GM23338 (cell line): ENCODE measurements around the gene DNAH9. TPM values are rescaled to one million over a fixed set of nuclear protein-coding genes. Genes with fewer than 3 reads are reported as not detected.

Source experiments
- ATAC-seq: fragments of 200-7000 bp; cut with Tn5 transposase; 3 replicates; pipeline ENCODE4 v1.9.1; 2020
- DNase-seq: peaks from one replicate; pipeline ENCODE4 v3.0.0-alpha.2; 2015; ENCODE audit warnings: low spot score
- H2AFZ ChIP-seq: fragments of 200-600 bp; sonication (generic); 2 replicates; pipeline ENCODE4 v1.8.0; 2016; ENCODE audit warnings: antibody characterized with exemption, mild to moderate bottlenecking, moderate library complexity
- H3F3A ChIP-seq: fragments of 200-600 bp; sonication (generic); replicated peaks from 2 replicates; pipeline ENCODE4 v1.8.0; 2017; ENCODE audit warnings: antibody characterized with exemption, mixed run types, low read depth
- H3K27ac ChIP-seq: fragments of 200-600 bp; sonication (generic); 2 replicates; pipeline ENCODE4 v1.6.1; 2016; ENCODE audit warnings: low read depth
- H3K27me3 ChIP-seq: fragments of 200-600 bp; sonication (generic); 2 replicates; pipeline ENCODE4 v1.8.0; 2016; ENCODE audit warnings: mild to moderate bottlenecking, mixed run types, moderate library complexity; ENCODE audit not compliant: insufficient read depth
- H3K36me3 ChIP-seq: fragments of 200-600 bp; sonication (generic); 2 replicates; pipeline ENCODE4 v1.8.0; 2016; ENCODE audit warnings: mild to moderate bottlenecking; ENCODE audit not compliant: insufficient read depth
- H3K4me1 ChIP-seq: fragments of 200-600 bp; sonication (generic); 2 replicates; pipeline ENCODE4 v1.8.0; 2016; ENCODE audit warnings: mild to moderate bottlenecking, moderate library complexity; ENCODE audit not compliant: insufficient read depth
- H3K4me2 ChIP-seq: fragments of 200-600 bp; sonication (generic); 2 replicates; pipeline ENCODE4 v1.7.1; 2017; ENCODE audit warnings: mixed run types
- H3K4me3 ChIP-seq: fragments of 200-600 bp; sonication (generic); 2 replicates; pipeline ENCODE4 v1.6.1; 2016; ENCODE audit warnings: mixed run types
- H3K79me2 ChIP-seq: fragments of 200-600 bp; sonication (generic); replicated peaks from 2 replicates; pipeline ENCODE4 v1.8.0; 2017; ENCODE audit warnings: mild to moderate bottlenecking; ENCODE audit not compliant: insufficient read depth
- H3K9me2 ChIP-seq: fragments of 200-600 bp; sonication (generic); 2 replicates; pipeline ENCODE4 v1.8.0; 2017; ENCODE audit not compliant: insufficient read depth
- H4K20me1 ChIP-seq: fragments of 200-600 bp; sonication (generic); replicated peaks from 2 replicates; pipeline ENCODE4 v1.8.0; 2017; ENCODE audit warnings: mild to moderate bottlenecking; ENCODE audit not compliant: insufficient read depth
- H3K27ac Mint-ChIP-seq: 2 replicates; pipeline ENCODE4 v1.8.0; 2020; ENCODE audit warnings: inconsistent platforms, mild to moderate bottlenecking, moderate library complexity, mixed read lengths
- H3K27me3 Mint-ChIP-seq: 3 replicates; pipeline ENCODE4 v1.8.0; 2022; ENCODE audit warnings: low read depth, mild to moderate bottlenecking, moderate library complexity, mixed read lengths, inconsistent platforms; ENCODE audit not compliant: insufficient read depth, poor library complexity
- H3K36me3 Mint-ChIP-seq: 3 replicates; pipeline ENCODE4 v1.8.0; 2021; ENCODE audit warnings: low read depth, mild to moderate bottlenecking, inconsistent platforms, moderate library complexity, mixed read lengths
- H3K4me1 Mint-ChIP-seq: 3 replicates; pipeline ENCODE4 v1.8.0; 2020; ENCODE audit warnings: mild to moderate bottlenecking, inconsistent platforms, mixed read lengths
- H3K4me3 Mint-ChIP-seq: 3 replicates; pipeline ENCODE4 v1.8.0; 2021; ENCODE audit warnings: moderate library complexity, mild to moderate bottlenecking, inconsistent platforms, mixed read lengths
- H3K9me3 Mint-ChIP-seq: 3 replicates; pipeline ENCODE4 v1.8.0; 2020; ENCODE audit warnings: moderate library complexity, mild to moderate bottlenecking, inconsistent platforms, mixed read lengths
- CREB1 ChIP-seq: fragments of 250-450 bp; sonication (Bioruptor Pico); IDR thresholded peaks from 2 replicates; pipeline ENCODE4 v1.5.0; 2020; ENCODE audit warnings: low read depth, mild to moderate bottlenecking, moderate library complexity
- EZH2 ChIP-seq: fragments of 200-600 bp; sonication (generic); IDR thresholded peaks from one replicate; pipeline ENCODE4 v1.8.0; 2017; ENCODE audit warnings: antibody characterized with exemption, mild to moderate bottlenecking, low read depth; ENCODE audit not compliant: unreplicated experiment
- EZH2phosphoT487 ChIP-seq: fragments of 200-600 bp; sonication (generic); IDR thresholded peaks from one replicate; pipeline ENCODE4 v1.8.1; 2018; ENCODE audit warnings: antibody characterized with exemption; ENCODE audit not compliant: unreplicated experiment
- JUNB ChIP-seq: IDR thresholded peaks from one replicate; pipeline ENCODE4 v1.6.1; 2016; ENCODE audit warnings: antibody characterized with exemption; ENCODE audit not compliant: unreplicated experiment
- NANOG ChIP-seq: IDR thresholded peaks from 2 replicates; pipeline ENCODE4 v1.6.1; 2016; ENCODE audit warnings: antibody characterized with exemption, borderline replicate concordance
- POLR2AphosphoS5 ChIP-seq: IDR thresholded peaks from 2 replicates; pipeline ENCODE4 v1.6.1; 2016; ENCODE audit warnings: antibody characterized with exemption, low read depth
- STAT1 ChIP-seq: IDR thresholded peaks from one replicate; pipeline ENCODE4 v1.6.1; 2016; ENCODE audit warnings: antibody characterized with exemption; ENCODE audit not compliant: unreplicated experiment
- ZNF114 ChIP-seq: fragments of 250-450 bp; sonication (Bioruptor Pico); IDR thresholded peaks from 2 replicates; pipeline ENCODE4 v1.5.0; 2020; ENCODE audit warnings: mild to moderate bottlenecking, moderate library complexity
- ZNF331 ChIP-seq: fragments of 250-450 bp; sonication (Bioruptor Pico); IDR thresholded peaks from 2 replicates; pipeline ENCODE4 v1.5.0; 2020; ENCODE audit warnings: low read depth, mild to moderate bottlenecking, moderate library complexity
- ZNF462 ChIP-seq: fragments of 250-450 bp; sonication (Bioruptor Pico); IDR thresholded peaks from 2 replicates; pipeline ENCODE4 v1.5.0; 2020; ENCODE audit warnings: mild to moderate bottlenecking, moderate library complexity
- polyA plus RNA-seq: library from polyadenylated mRNA; unstranded; fragments of >200 nt; fragmentation: Nextera tagmentation; extraction: Ambion mirVana; gene quantifications from 2 replicates; pipeline ENCODE4 v1.2.1, GENCODE V29; 2016
- total RNA-seq: library from RNA; depleted of rRNA; stranded (reverse); fragments of >200 nt; shearing (Covaris generic); gene quantifications from 2 replicates; pipeline ENCODE4 v1.2.3, GENCODE V29; 2014
- TF ChIP-seq, protein P1 (sequence below), 2 experiments: fragments of 200-600 bp in 1 of 2; sonication (generic) in 1 of 2; conservative IDR thresholded peaks; 2 replicates each; pipeline versions ENCODE4 v1.5.1 to v1.6.1; 2016 to 2017; ENCODE audit warnings: antibody characterized with exemption in 2 of 2, low read depth in 2 of 2, mild to moderate bottlenecking in 2 of 2, moderate library complexity in 1 of 2
- TF ChIP-seq, protein P2 (sequence below): IDR thresholded peaks from one replicate; pipeline ENCODE4 v1.6.1; 2018; ENCODE audit warnings: antibody characterized with exemption; ENCODE audit not compliant: unreplicated experiment
- TF ChIP-seq, protein P3 (sequence below): IDR thresholded peaks from 2 replicates; pipeline ENCODE4 v1.6.1; 2016; ENCODE audit warnings: antibody characterized with exemption

The DNAH9 gene
- total and polyA plus RNA-seq, 2 experiments from 2014 or later = not detected

- Histone ChIP-seq H3K9me2 (no peaks in the 10 kb centered on the region), H3K79me2 (no peaks in the 10 kb centered on the region), H3K4me2 (no peak overlapping the region), H4K20me1 (no peaks in the 10 kb centered on the region), H3F3A (no peaks in the 10 kb centered on the region), H3K27ac (no peak overlapping the region), H2AFZ (no peak overlapping the region), H3K27me3 (no peaks in the 10 kb centered on the region), H3K4me3 (no peak overlapping the region), H3K4me1 (no peaks in the 10 kb centered on the region; the same call in 1 of the 2 replicates), H3K36me3 (no peaks in the 10 kb centered on the region)
- Mint-ChIP-seq H3K4me1 (no peaks in the 10 kb centered on the region), H3K27ac (no peak overlapping the region), H3K27me3 (no peaks in the 10 kb centered on the region), H3K36me3 (peaks cover 20% of the 10 kb centered on the region; the same call in 1 of the 3 replicates), H3K9me3 (peaks cover 68% of the 10 kb centered on the region), H3K4me3 (no peak overlapping the region)
- no peak for DNase-seq
- no peak for ATAC-seq
- TF ChIP-seq ZNF331 (CRISPR knock-in tag) (no peak), POLR2AphosphoS5 (no peak), JUNB (no peak), ZNF114 (CRISPR knock-in tag) (no peak), NANOG (no peak), EZH2 (no peak), EZH2phosphoT487 (no peak), CREB1 (CRISPR knock-in tag) (no peak), STAT1 (no peak), ZNF462 (CRISPR knock-in tag) (no peak)
- TF ChIP-seq, protein P1, sequence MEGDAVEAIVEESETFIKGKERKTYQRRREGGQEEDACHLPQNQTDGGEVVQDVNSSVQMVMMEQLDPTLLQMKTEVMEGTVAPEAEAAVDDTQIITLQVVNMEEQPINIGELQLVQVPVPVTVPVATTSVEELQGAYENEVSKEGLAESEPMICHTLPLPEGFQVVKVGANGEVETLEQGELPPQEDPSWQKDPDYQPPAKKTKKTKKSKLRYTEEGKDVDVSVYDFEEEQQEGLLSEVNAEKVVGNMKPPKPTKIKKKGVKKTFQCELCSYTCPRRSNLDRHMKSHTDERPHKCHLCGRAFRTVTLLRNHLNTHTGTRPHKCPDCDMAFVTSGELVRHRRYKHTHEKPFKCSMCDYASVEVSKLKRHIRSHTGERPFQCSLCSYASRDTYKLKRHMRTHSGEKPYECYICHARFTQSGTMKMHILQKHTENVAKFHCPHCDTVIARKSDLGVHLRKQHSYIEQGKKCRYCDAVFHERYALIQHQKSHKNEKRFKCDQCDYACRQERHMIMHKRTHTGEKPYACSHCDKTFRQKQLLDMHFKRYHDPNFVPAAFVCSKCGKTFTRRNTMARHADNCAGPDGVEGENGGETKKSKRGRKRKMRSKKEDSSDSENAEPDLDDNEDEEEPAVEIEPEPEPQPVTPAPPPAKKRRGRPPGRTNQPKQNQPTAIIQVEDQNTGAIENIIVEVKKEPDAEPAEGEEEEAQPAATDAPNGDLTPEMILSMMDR (conservative IDR thresholded peaks at IDR 0.05; ENCODE audit: low read depth in 2 of 2) = no peak
- TF ChIP-seq, protein P2, sequence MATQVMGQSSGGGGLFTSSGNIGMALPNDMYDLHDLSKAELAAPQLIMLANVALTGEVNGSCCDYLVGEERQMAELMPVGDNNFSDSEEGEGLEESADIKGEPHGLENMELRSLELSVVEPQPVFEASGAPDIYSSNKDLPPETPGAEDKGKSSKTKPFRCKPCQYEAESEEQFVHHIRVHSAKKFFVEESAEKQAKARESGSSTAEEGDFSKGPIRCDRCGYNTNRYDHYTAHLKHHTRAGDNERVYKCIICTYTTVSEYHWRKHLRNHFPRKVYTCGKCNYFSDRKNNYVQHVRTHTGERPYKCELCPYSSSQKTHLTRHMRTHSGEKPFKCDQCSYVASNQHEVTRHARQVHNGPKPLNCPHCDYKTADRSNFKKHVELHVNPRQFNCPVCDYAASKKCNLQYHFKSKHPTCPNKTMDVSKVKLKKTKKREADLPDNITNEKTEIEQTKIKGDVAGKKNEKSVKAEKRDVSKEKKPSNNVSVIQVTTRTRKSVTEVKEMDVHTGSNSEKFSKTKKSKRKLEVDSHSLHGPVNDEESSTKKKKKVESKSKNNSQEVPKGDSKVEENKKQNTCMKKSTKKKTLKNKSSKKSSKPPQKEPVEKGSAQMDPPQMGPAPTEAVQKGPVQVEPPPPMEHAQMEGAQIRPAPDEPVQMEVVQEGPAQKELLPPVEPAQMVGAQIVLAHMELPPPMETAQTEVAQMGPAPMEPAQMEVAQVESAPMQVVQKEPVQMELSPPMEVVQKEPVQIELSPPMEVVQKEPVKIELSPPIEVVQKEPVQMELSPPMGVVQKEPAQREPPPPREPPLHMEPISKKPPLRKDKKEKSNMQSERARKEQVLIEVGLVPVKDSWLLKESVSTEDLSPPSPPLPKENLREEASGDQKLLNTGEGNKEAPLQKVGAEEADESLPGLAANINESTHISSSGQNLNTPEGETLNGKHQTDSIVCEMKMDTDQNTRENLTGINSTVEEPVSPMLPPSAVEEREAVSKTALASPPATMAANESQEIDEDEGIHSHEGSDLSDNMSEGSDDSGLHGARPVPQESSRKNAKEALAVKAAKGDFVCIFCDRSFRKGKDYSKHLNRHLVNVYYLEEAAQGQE = no peak
- TF ChIP-seq, protein P3, sequence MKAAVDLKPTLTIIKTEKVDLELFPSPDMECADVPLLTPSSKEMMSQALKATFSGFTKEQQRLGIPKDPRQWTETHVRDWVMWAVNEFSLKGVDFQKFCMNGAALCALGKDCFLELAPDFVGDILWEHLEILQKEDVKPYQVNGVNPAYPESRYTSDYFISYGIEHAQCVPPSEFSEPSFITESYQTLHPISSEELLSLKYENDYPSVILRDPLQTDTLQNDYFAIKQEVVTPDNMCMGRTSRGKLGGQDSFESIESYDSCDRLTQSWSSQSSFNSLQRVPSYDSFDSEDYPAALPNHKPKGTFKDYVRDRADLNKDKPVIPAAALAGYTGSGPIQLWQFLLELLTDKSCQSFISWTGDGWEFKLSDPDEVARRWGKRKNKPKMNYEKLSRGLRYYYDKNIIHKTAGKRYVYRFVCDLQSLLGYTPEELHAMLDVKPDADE = no peak
These were observed 354.3 kb downstream of the DNAH9 start for GRCh38 chr17:11952610-11953009.
